Testis (tissue), 2 donors: ENCODE results near the gene FNDC3A.

Experiments used
- CTCF ChIP-seq, 3 experiments: fragments of 450-650 bp in 2 of 3; fragments of 200-600 bp in 1 of 3; sonication (generic) in 1 of 3; IDR thresholded peaks; one replicate each; pipeline ENCODE4 v1.5.1; 2016 to 2019; ENCODE audit warnings: antibody characterized with exemption in 3 of 3, mild to moderate bottlenecking in 2 of 3, moderate library complexity in 1 of 3
- POLR2A ChIP-seq: fragments of 450-650 bp; IDR thresholded peaks from one replicate; pipeline ENCODE4 v1.6.1; 2017; ENCODE audit warnings: antibody characterized with exemption, mild to moderate bottlenecking, moderate library complexity

GRCh38 chr13:49225223-49226042 lies 249.7 kb downstream of the FNDC3A start:
- TF ChIP-seq CTCF (IDR thresholded peaks at IDR 0.05) (no peak), POLR2A (no peak)
